HCT116 (cell line): ENCODE results near the gene OXER1.

ENCODE experiments used
- CTCF ChIP-seq, 3 experiments: fragments of 200-600 bp in 1 of 3; sonication (generic) in 1 of 3; IDR thresholded peaks in 2 of 3; conservative IDR thresholded peaks in 1 of 3; 2 replicates each; pipeline ENCODE4 v1.5.1; 2012 to 2017; ENCODE audit warnings: low read depth in 2 of 3, low read length in 2 of 3, antibody characterized with exemption in 1 of 3, borderline replicate concordance in 1 of 3, control low read depth in 1 of 3, mild to moderate bottlenecking in 1 of 3, mixed read lengths in 1 of 3, mixed run types in 1 of 3, moderate library complexity in 1 of 3; ENCODE audit not compliant: insufficient read depth in 1 of 3
- POLR2A ChIP-seq: IDR thresholded peaks from 2 replicates; pipeline ENCODE4 v1.7.0; 2011; ENCODE audit warnings: borderline replicate concordance; ENCODE audit not compliant: insufficient read depth, insufficient read length; ENCODE audit errors: extremely low read depth
- RAD21 ChIP-seq: IDR thresholded peaks from 2 replicates; pipeline ENCODE4 v1.6.1; 2012; ENCODE audit warnings: low read depth, mild to moderate bottlenecking
- ZNF274 ChIP-seq: fragments of 200-500 bp; sonication (Bioruptor generic); IDR thresholded peaks from 2 replicates; pipeline ENCODE4 v1.6.1; 2014; ENCODE audit warnings: mild to moderate bottlenecking, low read depth, low read length, inconsistent platforms

GRCh38 chr2:42768706-42769256 lies 4.8 kb upstream of the OXER1 start:
- TF ChIP-seq CTCF (IDR thresholded peaks at IDR 0.05 in 2 of 3, conservative IDR thresholded peaks at IDR 0.05 in 1 of 3; ENCODE audit: borderline replicate concordance in 1 of 3, insufficient read depth in 1 of 3, low read depth in 2 of 3, low read length in 2 of 3), result no peak
- TF ChIP-seq ZNF274, result no peak
- TF ChIP-seq RAD21, result no peak
- no peak for TF ChIP-seq POLR2A
